ENCODE results near the gene TADA1.
"Not testable (repeated sequence)": the region's sequence is repeated elsewhere in the genome, so short reads cannot be mapped to it uniquely, and the experiment has no call there.

Gene TADA1

DNA sequence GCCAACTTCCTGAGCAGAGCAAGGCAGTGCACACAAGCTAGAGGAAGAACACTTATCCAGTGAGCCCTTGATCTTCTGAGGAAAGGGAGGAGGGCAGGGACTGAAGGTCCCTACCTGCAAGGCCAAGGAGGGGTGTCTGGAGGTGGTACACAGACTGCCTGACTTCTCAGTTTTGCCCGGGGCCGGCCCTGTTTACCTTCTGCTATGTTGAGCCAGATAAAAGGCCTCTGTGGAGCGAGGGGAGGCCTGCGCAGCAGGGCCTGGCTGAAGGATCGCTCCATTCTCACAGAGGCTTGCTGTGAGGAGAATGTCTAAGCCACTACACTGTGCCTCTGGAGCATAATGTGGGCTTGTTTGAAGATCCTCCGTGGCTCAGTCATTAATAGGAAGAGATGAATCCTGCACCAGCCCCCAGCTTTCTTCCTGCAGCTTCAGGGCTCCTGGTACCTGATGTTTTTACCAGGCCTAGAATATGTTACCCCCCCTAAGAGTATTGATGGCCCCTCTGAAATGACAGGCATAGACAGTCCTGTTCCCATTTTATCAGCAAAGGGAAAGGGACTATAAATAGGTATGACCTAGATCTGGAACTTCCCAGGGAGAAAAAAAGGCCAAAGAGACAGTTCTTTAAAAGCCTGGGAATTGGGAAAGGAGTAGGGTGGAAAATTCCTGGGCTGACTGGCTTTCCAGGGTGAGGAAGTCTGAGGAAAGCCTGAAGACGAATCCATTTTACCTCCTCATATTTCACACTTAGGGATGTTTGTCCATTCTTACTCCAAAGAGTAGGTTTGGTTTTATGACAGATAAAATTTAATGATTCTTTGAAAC, 32.1 kb downstream of the TADA1 start:
- DNase-seq (ENCODE audit: low spot score) = no peak

- no peak for DNase-seq (ENCODE audit: low spot score)
These were observed 32.7 kb downstream of the TADA1 start for GRCh38 chr1:166843322-166843721.

- DNase-seq (ENCODE audit: low spot score) = no peak
These were observed 35.5 kb downstream of the TADA1 start for GRCh38 chr1:166840309-166841274.

DNA sequence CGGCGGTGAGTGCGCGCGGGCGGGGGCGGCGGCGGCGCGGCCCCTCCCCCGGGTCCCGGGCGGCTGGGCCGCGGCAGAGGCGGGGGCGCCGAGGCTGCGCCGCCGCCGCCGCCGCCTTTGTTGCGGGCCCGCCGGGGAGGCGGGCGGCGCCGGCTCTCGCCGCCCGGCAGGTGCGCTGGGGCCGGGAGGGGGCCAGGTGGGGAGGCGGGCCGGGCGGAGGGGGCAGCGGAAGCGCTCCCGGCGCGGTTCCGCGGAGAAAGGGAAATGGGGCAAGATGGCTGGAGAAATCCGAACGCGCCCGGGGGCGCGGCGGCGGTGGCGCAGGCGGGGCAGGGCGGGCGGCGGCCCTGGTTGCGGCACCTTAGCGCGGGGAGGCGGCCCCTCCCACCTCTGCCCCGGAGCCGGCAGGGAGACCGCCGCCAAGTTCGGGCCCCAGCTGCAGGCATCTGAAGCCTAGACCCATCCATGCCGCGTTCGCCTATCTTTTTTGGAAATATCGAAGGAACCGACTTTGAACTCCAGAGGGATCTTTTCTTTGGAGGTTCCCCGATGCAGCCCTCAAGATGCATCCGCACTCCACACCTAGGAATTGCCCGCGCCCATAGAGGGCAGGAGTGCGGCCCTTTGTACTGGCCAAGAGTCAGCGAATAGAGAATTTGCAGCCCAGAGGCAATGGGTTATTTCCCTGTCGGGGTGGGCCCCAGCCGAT, 36.3 kb downstream of the TADA1 start:
- no peak for DNase-seq (ENCODE audit: low spot score)

DNA sequence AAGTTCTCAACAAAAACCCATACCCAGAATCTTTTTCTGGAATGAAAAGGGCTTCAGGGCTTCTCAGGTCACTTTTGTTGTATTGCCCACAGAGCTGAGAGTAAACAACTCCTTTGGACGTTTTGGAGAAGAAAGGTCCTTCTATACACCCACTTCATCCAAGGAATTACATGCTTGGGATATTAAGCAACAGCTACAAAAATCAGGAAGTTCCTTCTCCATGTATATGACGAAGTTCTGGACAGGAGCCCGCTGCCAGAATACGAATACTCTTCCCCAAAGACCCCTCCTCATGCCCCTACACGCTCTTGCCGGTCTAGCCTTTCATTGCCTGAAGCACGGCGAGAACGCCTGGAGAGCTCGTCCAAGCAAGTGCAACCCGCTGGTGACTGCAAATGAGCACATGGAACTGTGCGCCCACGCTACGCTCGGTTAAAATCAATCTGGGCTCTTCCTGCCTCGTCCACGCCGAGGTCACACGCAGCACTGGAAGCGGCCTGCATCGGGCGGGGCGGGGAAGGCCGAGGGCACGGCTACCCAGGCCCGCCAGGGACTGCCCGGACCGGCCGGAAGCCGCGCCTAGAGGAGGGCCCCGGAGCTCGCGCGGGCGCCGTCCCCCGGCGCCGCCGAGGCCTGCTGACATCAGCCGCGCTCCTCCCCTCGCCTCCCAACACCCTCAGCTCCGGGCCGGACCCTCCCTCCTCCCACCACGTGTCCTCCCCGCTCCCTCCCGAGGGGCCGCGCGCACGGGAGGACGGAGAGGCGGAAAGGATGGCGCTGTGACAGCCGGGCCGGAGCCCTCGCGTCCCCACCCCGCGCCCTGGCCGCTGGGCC, 37.1 kb downstream of the TADA1 start, which contains the start of gene POGK:
TSS of gene POGK (plus strand) at position 710 of the 834 bp plus-strand sequence. CDS start 1,482 bp downstream, outside the sequence.
- DNase-seq (ENCODE audit: low spot score) = peak; percentile 83

DNA sequence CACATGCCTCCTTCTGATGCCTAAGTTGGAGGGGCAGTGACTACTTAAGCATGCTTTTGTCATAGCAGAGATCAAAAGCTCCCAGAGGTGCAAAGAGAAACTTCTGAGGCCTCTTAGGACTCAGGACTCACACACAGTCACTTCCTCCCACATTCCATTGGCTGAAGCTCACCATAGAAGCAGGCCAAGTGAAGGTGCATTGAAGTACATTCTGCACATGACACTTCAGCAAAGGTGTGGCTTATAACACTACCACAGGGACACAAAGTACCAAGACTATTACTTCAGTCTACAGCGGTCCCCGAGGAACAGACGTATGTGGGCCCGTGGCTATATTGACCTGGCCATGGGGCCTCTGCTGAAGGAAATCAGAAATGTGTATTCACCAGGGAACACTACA, 39.3 kb downstream of the TADA1 start:
- DNase-seq (ENCODE audit: low spot score) = no peak

DNA sequence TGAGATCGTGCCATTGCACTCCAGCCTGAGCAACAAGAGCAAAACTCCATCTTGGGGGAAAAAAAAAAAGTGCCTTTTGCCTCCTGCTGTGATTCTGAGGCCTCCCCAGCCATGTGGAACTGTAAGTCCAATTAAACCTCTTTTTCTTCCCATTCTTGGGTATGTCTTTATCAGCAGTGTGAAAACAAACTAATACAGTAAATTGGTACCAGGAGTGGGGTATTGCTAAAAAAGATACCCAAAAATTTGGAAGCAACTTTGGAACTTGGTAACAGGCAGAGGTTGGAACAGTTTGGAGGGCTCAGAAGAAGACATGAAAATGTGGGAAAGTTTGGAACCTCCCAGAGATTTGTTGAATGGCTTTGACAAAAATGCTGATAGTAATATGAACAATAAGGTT, 46.3 kb downstream of the TADA1 start:
- DNase-seq (ENCODE audit: low spot score) = not testable (repeated sequence)

- DNase-seq (ENCODE audit: low spot score) = no peak
These were observed 48.6 kb downstream of the TADA1 start for GRCh38 chr1:166827426-166827825.

GRCh38 chr1:166822385-166822784, 53.7 kb downstream of the TADA1 start:
- no peak for DNase-seq (ENCODE audit: low spot score)

GRCh38 chr1:166819974-166820373, 56.1 kb downstream of the TADA1 start:
- no peak for DNase-seq (ENCODE audit: low spot score)

GRCh38 chr1:166814611-166815010, 61.5 kb downstream of the TADA1 start:
- DNase-seq (ENCODE audit: low spot score) = no peak

- no peak for DNase-seq (ENCODE audit: low spot score)
These were observed 62.4 kb downstream of the TADA1 start for GRCh38 chr1:166813508-166814223.

GRCh38 chr1:166811691-166812090, 64.4 kb downstream of the TADA1 start:
- no peak for DNase-seq (ENCODE audit: low spot score)

- DNase-seq (ENCODE audit: low spot score) = no peak
These were observed 67.1 kb downstream of the TADA1 start for GRCh38 chr1:166808952-166809351.
